ENCODE measurements around the gene QRFP. TPM values are rescaled to one million over a fixed set of nuclear protein-coding genes. Genes with fewer than 3 reads are reported as not detected.
"Not testable (repeated sequence)": the region's sequence is repeated elsewhere in the genome, so short reads cannot be mapped to it uniquely, and the experiment has no call there.

QRFP gene
- total RNA-seq, 6 experiments from 2014 or later: not detected

GRCh38 chr9:130856474-130856873 is 40.1 kb downstream of the QRFP start:
- H3K36me3 Mint-ChIP-seq (ENCODE audit: low read depth): peaks cover 29% of the 10 kb centered on the region
- no peak overlapping the region for H3K27ac Mint-ChIP-seq
- TF ChIP-seq, protein P1, sequence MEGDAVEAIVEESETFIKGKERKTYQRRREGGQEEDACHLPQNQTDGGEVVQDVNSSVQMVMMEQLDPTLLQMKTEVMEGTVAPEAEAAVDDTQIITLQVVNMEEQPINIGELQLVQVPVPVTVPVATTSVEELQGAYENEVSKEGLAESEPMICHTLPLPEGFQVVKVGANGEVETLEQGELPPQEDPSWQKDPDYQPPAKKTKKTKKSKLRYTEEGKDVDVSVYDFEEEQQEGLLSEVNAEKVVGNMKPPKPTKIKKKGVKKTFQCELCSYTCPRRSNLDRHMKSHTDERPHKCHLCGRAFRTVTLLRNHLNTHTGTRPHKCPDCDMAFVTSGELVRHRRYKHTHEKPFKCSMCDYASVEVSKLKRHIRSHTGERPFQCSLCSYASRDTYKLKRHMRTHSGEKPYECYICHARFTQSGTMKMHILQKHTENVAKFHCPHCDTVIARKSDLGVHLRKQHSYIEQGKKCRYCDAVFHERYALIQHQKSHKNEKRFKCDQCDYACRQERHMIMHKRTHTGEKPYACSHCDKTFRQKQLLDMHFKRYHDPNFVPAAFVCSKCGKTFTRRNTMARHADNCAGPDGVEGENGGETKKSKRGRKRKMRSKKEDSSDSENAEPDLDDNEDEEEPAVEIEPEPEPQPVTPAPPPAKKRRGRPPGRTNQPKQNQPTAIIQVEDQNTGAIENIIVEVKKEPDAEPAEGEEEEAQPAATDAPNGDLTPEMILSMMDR (IDR thresholded peaks at IDR 0.05): peak; percentile 20; the same call in 1 of the 2 replicates
- no peak for DNase-seq
- H3K4me1 Mint-ChIP-seq (ENCODE audit: low read depth): peaks cover 69% of the 10 kb centered on the region
- H3K9me3 Mint-ChIP-seq: no peaks in the 10 kb centered on the region
- no peak overlapping the region for H3K4me3 Mint-ChIP-seq
- H3K27me3 Mint-ChIP-seq (ENCODE audit: insufficient read depth): peaks cover 2% of the 10 kb centered on the region; the same call in 1 of the 2 replicates

GRCh38 chr9:130854835-130855234 is 41.8 kb downstream of the QRFP start:
- H3K27ac Mint-ChIP-seq: peak overlapping the region; percentile 75; the same call in 1 of the 2 replicates
- TF ChIP-seq, protein P1 (IDR thresholded peaks at IDR 0.05): peak; percentile 31; the same call in 1 of the 2 replicates
- H3K4me1 Mint-ChIP-seq (ENCODE audit: low read depth): peaks cover 57% of the 10 kb centered on the region
- H3K36me3 Mint-ChIP-seq (ENCODE audit: low read depth): peaks cover 24% of the 10 kb centered on the region
- no peak overlapping the region for H3K4me3 Mint-ChIP-seq
- no peaks in the 10 kb centered on the region for H3K9me3 Mint-ChIP-seq
- DNase-seq: no peak
- H3K27me3 Mint-ChIP-seq (ENCODE audit: insufficient read depth): peaks cover 2% of the 10 kb centered on the region; the same call in 1 of the 2 replicates

- Mint-ChIP-seq H3K4me1 (ENCODE audit: low read depth) (peaks cover 60% of the 10 kb centered on the region), H3K9me3 (no peaks in the 10 kb centered on the region), H3K4me3 (peak overlapping the region; percentile 57; the same call in 1 of the 2 replicates), H3K27me3 (ENCODE audit: insufficient read depth) (peaks cover 2% of the 10 kb centered on the region; the same call in 1 of the 2 replicates), H3K27ac (peak overlapping the region; percentile 75), H3K36me3 (ENCODE audit: low read depth) (peaks cover 24% of the 10 kb centered on the region)
- DNase-seq: peak; percentile 92
- TF ChIP-seq, protein P1 (IDR thresholded peaks at IDR 0.05): no peak
These were observed 42.5 kb downstream of the QRFP start for GRCh38 chr9:130854092-130854491.

DNA sequence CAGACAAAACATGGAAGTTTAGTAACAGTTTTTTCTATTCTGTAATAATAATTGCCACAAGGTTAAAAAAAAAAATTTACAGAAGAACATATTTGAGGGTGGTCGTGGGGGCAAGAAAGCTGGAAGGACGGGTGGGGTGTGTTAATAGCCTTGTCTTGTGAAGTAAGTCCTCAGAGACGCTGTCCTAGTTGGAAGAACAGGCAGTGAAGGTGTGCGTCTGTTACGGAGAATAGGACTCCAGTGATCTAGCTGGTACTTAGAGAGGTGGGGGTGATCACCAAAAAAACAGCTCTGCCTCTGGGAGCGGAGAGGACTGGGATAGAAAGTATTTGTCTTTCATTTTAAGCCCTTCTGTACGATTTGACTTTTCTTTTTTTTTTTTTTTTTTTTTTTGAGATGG is 43.8 kb downstream of the QRFP start:
- no peaks in the 10 kb centered on the region for H3K9me3 Mint-ChIP-seq
- DNase-seq: no peak
- no peak overlapping the region for H3K4me3 Mint-ChIP-seq
- no peak overlapping the region for H3K27ac Mint-ChIP-seq
- TF ChIP-seq, protein P1 (IDR thresholded peaks at IDR 0.05): no peak
- H3K4me1 Mint-ChIP-seq (ENCODE audit: low read depth): peaks cover 55% of the 10 kb centered on the region
- H3K36me3 Mint-ChIP-seq (ENCODE audit: low read depth): peaks cover 24% of the 10 kb centered on the region
- no peaks in the 10 kb centered on the region for H3K27me3 Mint-ChIP-seq (ENCODE audit: insufficient read depth)

DNA sequence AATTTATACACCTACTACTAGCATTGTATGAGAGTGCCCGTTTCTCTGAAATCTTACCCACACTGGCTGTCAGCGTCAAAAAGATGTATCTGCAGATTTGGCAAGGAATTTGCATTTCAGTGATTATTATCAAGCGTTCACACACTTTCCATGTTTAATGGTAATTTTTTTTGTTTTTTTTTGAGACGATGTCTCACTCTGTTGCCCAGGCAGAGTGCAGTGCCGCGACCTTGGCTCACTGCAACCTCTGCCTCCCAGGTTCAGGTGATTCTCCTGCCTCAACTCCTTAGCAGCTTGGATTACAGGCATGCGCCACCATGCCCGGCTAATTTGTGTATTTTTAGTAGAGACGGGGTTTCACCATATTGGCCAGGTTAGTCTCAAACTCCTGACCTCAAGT is 47.3 kb downstream of the QRFP start:
- Mint-ChIP-seq H3K4me3 (peak overlapping the region; percentile 39), H3K36me3 (ENCODE audit: low read depth) (0 out of 2 replicates have a peak, but pooled peaks cover 1% of the 10 kb centered on the region), H3K27me3 (ENCODE audit: insufficient read depth) (no peaks in the 10 kb centered on the region; the same call in 1 of the 2 replicates), H3K9me3 (no peaks in the 10 kb centered on the region), H3K27ac (no peak overlapping the region; the same call in 1 of the 2 replicates), H3K4me1 (ENCODE audit: low read depth) (peaks cover 68% of the 10 kb centered on the region)
- no peak for DNase-seq
- TF ChIP-seq, protein P1 (IDR thresholded peaks at IDR 0.05): no peak

- Mint-ChIP-seq H3K27ac (peak overlapping the region; percentile 96), H3K4me1 (ENCODE audit: low read depth) (peaks cover 69% of the 10 kb centered on the region), H3K4me3 (peak overlapping the region; percentile 84)
- not testable (repeated sequence) for H3K27me3 Mint-ChIP-seq (ENCODE audit: insufficient read depth); H3K36me3 Mint-ChIP-seq (ENCODE audit: low read depth); H3K9me3 Mint-ChIP-seq; DNase-seq
These were observed 48.1 kb downstream of the QRFP start for GRCh38 chr9:130848514-130848913.
